SW 1271 (cell line): ENCODE measurements around the gene KDM6A.
"Not testable (repeated sequence)": the region's sequence is repeated elsewhere in the genome, so short reads cannot be mapped to it uniquely, and the experiment has no call there.

Experiments
- DNase-seq, 2 experiments: peaks; one replicate each; lab custom pipeline; 2025; lab: John Stamatoyannopoulos, UW

Gene KDM6A

GRCh38 chrX:44927398-44927797, 54.4 kb downstream of the KDM6A start:
- DNase-seq: no peak

GRCh38 chrX:44931441-44931973, 58.5 kb downstream of the KDM6A start:
- no peak for DNase-seq

- DNase-seq: no peak
These were observed 62.2 kb downstream of the KDM6A start for GRCh38 chrX:44935172-44935571.

- no peak for DNase-seq
These were observed 62.7 kb downstream of the KDM6A start for GRCh38 chrX:44935640-44936039.

GRCh38 chrX:44937606-44938005, 64.6 kb downstream of the KDM6A start:
- no peak for DNase-seq

GRCh38 chrX:44938111-44938510, 65.1 kb downstream of the KDM6A start:
- DNase-seq: no peak

GRCh38 chrX:44940541-44940940, 67.6 kb downstream of the KDM6A start:
- not testable (repeated sequence) for DNase-seq

GRCh38 chrX:44943007-44943406, 70.0 kb downstream of the KDM6A start:
- no peak for DNase-seq

GRCh38 chrX:44944894-44945293, 71.9 kb downstream of the KDM6A start:
- no peak for DNase-seq

- DNase-seq: no peak
These were observed 72.7 kb downstream of the KDM6A start for GRCh38 chrX:44945736-44946135.

- no peak for DNase-seq
These were observed 73.8 kb downstream of the KDM6A start for GRCh38 chrX:44946771-44947170.

GRCh38 chrX:44947995-44948394, 75.0 kb downstream of the KDM6A start:
- no peak for DNase-seq

GRCh38 chrX:44948406-44948805, 75.4 kb downstream of the KDM6A start:
- no peak for DNase-seq

GRCh38 chrX:44949125-44949524, 76.1 kb downstream of the KDM6A start:
- no peak for DNase-seq

GRCh38 chrX:44950471-44951366, 77.7 kb downstream of the KDM6A start:
- not testable (repeated sequence) for DNase-seq

GRCh38 chrX:44951572-44952067, 78.6 kb downstream of the KDM6A start:
- no peak for DNase-seq

GRCh38 chrX:44952329-44953027, 79.5 kb downstream of the KDM6A start:
- no peak for DNase-seq

GRCh38 chrX:44953734-44954502, 80.9 kb downstream of the KDM6A start:
- no peak for DNase-seq

GRCh38 chrX:44954562-44954961, 81.6 kb downstream of the KDM6A start:
- no peak for DNase-seq

GRCh38 chrX:44957848-44958247, 84.9 kb downstream of the KDM6A start:
- no peak for DNase-seq

- no peak for DNase-seq
These were observed 85.5 kb downstream of the KDM6A start for GRCh38 chrX:44958480-44958879.
